Measurements from ENCODE around the gene MED9.

MED9 gene

DNA sequence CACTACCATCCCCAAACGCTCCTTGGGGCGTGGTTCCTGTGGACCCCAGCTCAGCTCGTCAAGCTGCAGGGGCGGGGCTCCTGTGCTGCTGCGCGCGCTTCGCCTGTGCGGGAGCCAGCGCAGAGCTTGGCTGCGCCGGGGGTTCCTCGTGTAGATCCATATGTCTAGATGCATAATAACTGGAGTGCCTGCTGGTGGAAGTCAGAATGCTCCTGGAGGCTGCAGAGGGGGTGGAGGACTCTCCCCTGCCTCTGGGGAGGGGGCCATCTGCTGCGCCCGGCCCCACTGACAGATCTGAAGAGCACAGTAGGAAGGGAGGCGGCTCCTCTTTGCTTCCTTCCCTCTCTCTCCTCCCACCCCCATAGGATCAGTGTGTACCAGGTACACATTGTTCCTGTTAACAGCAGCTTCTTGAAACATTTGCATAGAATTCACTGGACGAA is 14.8 kb downstream of the MED9 start:
- DNase-seq (ENCODE audit: low read depth): no peak

DNA sequence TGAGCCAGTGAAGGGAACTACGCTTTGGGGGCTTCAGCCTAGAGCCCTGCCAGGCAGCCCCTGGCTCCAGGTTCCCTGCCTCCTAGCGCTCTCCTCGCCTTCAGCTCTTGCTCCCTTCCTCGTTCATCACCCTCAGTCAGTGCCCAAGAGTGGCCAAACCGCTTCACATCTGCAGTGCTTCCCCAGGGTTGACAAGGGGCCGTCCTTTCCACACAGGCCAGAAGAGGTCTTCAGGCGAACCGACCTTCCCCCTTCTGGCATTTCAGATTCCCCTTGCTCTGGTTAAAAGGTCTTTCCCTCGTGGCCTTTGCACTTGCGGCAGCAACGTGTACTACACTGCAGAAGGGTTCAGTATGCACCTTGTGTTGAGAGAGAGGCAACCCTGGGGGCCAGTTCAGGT is 15.3 kb downstream of the MED9 start:
- no peak for DNase-seq (ENCODE audit: low read depth)

- DNase-seq (ENCODE audit: low read depth): no peak
These were observed 15.8 kb downstream of the MED9 start for GRCh38 chr17:17492571-17492970.

GRCh38 chr17:17493249-17493985 is 16.6 kb downstream of the MED9 start:
- no peak for DNase-seq (ENCODE audit: low read depth)

GRCh38 chr17:17493986-17494466 is 17.2 kb downstream of the MED9 start:
- no peak for DNase-seq (ENCODE audit: low read depth)

DNA sequence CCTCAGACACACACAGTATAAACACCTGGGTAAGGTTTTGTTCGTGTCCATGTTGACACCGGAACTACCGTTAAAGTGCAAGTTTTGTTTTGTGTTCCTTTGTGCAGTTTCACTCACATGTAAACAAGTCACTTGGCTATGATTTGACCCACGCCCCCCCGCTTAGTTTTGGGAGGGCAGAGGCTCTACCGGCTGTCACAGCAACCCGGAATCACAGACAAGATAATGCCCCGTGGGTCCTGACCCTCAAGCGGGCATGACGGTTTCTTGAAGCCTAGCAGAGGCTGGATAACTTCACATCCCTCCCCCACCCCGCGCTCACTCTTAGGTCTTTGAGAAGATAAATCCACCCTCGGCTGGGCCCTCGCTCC is 17.7 kb downstream of the MED9 start:
- no peak for DNase-seq (ENCODE audit: low read depth)

- no peak for DNase-seq (ENCODE audit: low read depth)
These were observed 18.2 kb downstream of the MED9 start for GRCh38 chr17:17494870-17495535.

DNA sequence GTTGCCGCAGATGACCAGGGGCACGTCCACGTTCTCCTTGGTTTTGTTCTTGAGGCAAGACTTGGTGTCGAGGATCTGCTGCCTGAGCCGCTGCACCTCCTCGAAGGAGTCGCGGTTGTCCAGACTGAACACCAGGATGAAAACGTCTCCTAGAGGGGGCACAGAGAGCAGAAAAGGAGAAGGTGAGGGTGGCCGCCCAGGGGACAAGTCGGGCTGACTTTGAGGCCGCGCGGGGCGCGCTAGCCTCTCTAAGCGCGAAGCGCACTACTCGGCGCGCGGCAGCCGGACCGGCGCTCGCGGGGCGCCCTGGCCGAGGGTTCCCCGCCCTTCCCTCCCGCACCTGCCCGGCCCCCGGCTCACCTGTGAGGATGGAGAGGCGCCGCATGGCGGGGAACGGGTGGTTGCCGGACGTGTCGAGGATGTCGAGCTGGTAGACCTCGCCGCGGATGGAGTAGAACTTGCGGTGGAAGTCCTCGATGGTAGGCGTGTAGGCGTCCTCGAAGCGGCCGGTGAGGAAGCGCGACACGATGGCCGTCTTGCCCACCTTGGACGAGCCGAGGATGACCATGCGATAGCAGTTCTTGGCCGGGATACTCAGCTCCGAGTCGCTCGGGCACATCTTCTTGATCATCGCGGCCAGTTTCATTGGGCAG is 18.9 kb downstream of the MED9 start:
- DNase-seq (ENCODE audit: low read depth): peak; percentile 45

GRCh38 chr17:17496189-17497064 is 19.6 kb downstream of the MED9 start, which contains the start of gene RASD1:
TSS of gene RASD1 (minus strand) at chr17:17496395. CDS start at chr17:17496181, 214 bp downstream.
- peak; percentile 87 for DNase-seq (ENCODE audit: low read depth)

- no peak for DNase-seq (ENCODE audit: low read depth)
These were observed 20.5 kb downstream of the MED9 start for GRCh38 chr17:17497065-17497844.

- no peak for DNase-seq (ENCODE audit: low read depth)
These were observed 21.2 kb downstream of the MED9 start for GRCh38 chr17:17497845-17498520.

- DNase-seq (ENCODE audit: low read depth): no peak
These were observed 22.0 kb downstream of the MED9 start for GRCh38 chr17:17498606-17499301.

- DNase-seq (ENCODE audit: low read depth): no peak
These were observed 22.8 kb downstream of the MED9 start for GRCh38 chr17:17499402-17500145.

DNA sequence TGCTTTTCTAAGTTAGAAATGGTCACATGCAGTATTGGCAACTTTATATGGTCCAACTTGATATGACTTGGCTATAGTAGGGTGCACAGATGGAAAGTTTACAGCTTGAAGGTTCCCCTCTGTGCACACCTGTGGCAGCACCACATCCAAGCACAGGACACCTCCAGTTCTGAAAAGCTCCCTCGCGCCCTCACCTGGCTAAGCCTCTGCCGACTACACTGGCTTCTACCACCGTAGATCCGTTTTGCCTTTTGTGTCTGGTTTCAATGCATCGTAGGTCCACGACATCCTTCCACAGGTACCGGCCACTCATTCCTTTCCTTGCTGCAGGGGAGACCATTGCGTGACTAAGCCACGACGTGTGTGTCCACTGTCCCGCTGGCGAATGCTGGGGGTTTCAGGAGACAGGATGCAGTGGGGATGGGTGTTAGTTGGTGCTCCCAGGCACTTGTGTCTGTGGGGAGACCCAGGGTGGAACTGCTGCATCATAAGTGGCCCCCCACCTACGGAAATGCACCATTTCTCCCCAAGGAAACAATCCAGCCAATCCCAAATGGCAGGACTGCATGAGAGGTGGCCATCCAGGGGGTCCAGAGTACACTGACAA is 24.3 kb downstream of the MED9 start:
- DNase-seq (ENCODE audit: low read depth): no peak

GRCh38 chr17:17502741-17503565 is 26.2 kb downstream of the MED9 start:
- DNase-seq (ENCODE audit: low read depth): no peak

DNA sequence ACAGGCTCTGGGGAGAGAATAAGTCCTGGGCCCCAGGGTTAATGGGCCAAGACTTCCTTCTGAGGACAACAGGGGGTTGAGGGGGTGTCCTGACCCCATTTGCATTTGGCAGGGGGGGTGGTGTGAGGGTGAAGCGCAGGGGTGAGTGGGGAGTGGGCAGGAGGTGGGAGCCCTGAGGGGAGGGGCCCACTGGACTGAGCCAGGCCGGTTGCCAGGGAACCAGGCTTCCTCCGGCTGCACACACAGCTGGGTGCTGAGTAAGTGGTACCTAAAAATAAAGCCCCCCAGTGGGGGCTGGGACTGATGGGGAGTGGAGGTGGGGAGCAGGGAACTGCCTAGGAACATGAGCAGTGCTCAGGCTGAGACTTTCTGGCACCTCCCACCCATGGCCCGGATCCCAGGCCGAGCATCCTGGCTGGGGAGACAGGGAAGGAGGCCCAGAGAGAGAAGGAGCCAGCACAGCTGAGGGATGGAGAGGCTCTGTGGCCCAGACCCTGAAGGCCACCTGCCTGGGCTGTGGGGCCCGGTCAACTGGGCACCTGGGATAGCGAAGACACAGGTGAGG is 26.8 kb downstream of the MED9 start:
- no peak for DNase-seq (ENCODE audit: low read depth)

- no peak for DNase-seq (ENCODE audit: low read depth)
These were observed 27.7 kb downstream of the MED9 start for GRCh38 chr17:17504341-17505140.
